Tibial nerve (tissue), 4 donors: ENCODE results near the gene C4orf36. TPM values are rescaled to one million over a fixed set of nuclear protein-coding genes. Genes with fewer than 3 reads are reported as not detected.

ENCODE experiments used
- DNase-seq, 2 donors: peaks; one replicate each; pipeline ENCODE4 v3.0.0-alpha.2; 2019; ENCODE audit warnings: low spot score in 2 of 2
- H3K27ac ChIP-seq, 4 donors: fragments of 200-600 bp; sonication (generic) in 3 of 4; one replicate each; pipeline ENCODE4 v1.5.1; 2017 to 2019; ENCODE audit warnings: mild to moderate bottlenecking in 1 of 4
- H3K27me3 ChIP-seq, 2 donors: fragments of 200-600 bp; sonication (generic) in 1 of 2; one replicate each; pipeline versions ENCODE4 v1.5.1 to v1.6.0; 2017 to 2019
- H3K36me3 ChIP-seq, 3 donors: fragments of 200-600 bp; sonication (generic); one replicate each; pipeline ENCODE4 v1.5.1; 2018 to 2019
- H3K4me1 ChIP-seq, 4 donors: fragments of 200-600 bp; sonication (generic) in 3 of 4; one replicate each; pipeline ENCODE4 v1.5.1; 2017 to 2019
- H3K4me3 ChIP-seq, 4 donors: fragments of 200-600 bp; sonication (generic) in 3 of 4; one replicate each; pipeline ENCODE4 v1.5.1; 2017 to 2019; ENCODE audit warnings: mild to moderate bottlenecking in 1 of 4, moderate library complexity in 1 of 4
- H3K9me3 ChIP-seq, 4 donors: fragments of 200-600 bp; sonication (generic) in 3 of 4; one replicate each; pipeline ENCODE4 v1.5.1; 2017 to 2019
- CTCF ChIP-seq, 5 experiments: fragments of 200-600 bp in 3 of 5; fragments of 450-650 bp in 2 of 5; sonication (generic) in 3 of 5; IDR thresholded peaks; one replicate each; pipeline ENCODE4 v1.5.1; 2016 to 2019; ENCODE audit warnings: antibody characterized with exemption in 5 of 5, mild to moderate bottlenecking in 3 of 5, moderate library complexity in 2 of 5
- EP300 ChIP-seq, 2 donors: sonication (generic); formaldehyde crosslinking; IDR thresholded peaks; one replicate each; pipeline ENCODE4 v1.6.1; 2017; ENCODE audit warnings: antibody characterized with exemption in 2 of 2, mild to moderate bottlenecking in 1 of 2
- POLR2A ChIP-seq, 2 donors: fragments of 450-650 bp; IDR thresholded peaks; one replicate each; pipeline ENCODE4 v1.6.1; 2017; ENCODE audit warnings: antibody characterized with exemption in 2 of 2, mild to moderate bottlenecking in 2 of 2, moderate library complexity in 2 of 2
- WGBS, 2 donors: methylation state at CpG; one replicate each; pipeline ENCODE4 v1.1.5; 2018; 5-methylcytosine and 5-hydroxymethylcytosine counted together
- total RNA-seq, 4 donors: library from RNA; depleted of rRNA; stranded (reverse); fragments of >200 nt; gene quantifications; one replicate each; pipeline ENCODE4 v1.1.0, GENCODE V29; 2016

Gene C4orf36
- total RNA-seq, 4 donors from 2014 or later = 0.66 to 5.3 (median 3.4) TPM

DNA sequence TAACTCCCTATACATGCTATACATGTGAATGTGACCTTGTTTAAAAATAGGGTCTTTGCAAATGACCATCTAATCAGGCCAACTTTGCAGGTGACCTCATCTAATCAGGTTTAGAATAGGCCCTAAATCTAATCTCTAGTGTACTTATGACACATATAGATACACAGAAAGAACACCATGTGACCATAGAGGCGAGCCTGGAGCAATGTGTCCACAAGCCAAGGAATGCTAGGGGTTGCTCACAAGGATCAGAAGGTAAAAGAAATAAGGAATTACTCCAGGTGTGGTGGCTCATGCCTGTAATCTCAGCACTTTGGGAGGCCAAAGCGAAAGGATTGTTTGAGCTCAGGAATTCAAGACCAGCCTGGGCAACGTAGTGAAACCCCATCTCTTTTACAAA is 9.6 kb upstream of the C4orf36 start:
- WGBS, 2 donors = 94 to 97% methylated on average over 3 of the region's 3 CpGs
- Histone ChIP-seq H3K27me3 (no peaks in the 10 kb centered on the region), H3K9me3 (no peaks in the 10 kb centered on the region), H3K4me3 (no peak overlapping the region), H3K27ac (no peak overlapping the region), H3K4me1 (peaks cover 0 to 5% (median 0%) of the 10 kb centered on the region in 4 donors), H3K36me3 (no peaks in the 10 kb centered on the region)
- TF ChIP-seq EP300 (IDR thresholded peaks at IDR 0.05) = no peak
- no peak for TF ChIP-seq POLR2A (IDR thresholded peaks at IDR 0.05)
- no peak for TF ChIP-seq CTCF (IDR thresholded peaks at IDR 0.05)
- no peak for DNase-seq

DNA sequence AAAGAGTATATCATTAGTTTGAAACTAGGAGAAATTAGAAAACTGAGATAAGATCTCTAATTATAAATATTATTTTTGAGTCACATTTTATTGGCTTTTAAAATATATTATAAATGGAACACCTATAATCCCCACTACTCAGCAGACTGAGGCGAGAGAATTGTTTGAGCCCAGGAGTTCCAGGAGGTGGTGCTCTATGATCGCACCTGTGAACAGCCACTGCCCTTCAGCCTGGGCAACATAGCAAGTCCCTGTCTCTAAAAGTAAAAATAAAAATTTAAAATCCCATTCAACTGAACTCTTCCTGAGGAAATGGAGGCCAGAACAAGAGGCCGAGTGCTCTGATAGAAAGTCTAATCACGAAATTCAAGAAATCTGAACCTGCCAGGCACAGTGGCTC is 6.3 kb upstream of the C4orf36 start:
- Histone ChIP-seq H3K36me3 (no peaks in the 10 kb centered on the region), H3K4me3 (no peak overlapping the region), H3K27ac (no peak overlapping the region), H3K9me3 (no peaks in the 10 kb centered on the region), H3K27me3 (no peaks in the 10 kb centered on the region), H3K4me1 (no peaks in the 10 kb centered on the region)
- DNase-seq = no peak
- WGBS, 2 donors = 91 to 96% methylated on average over 4 of the region's 4 CpGs
- no peak for TF ChIP-seq CTCF (IDR thresholded peaks at IDR 0.05)
- TF ChIP-seq EP300 (IDR thresholded peaks at IDR 0.05) = no peak
- TF ChIP-seq POLR2A (IDR thresholded peaks at IDR 0.05) = no peak

GRCh38 chr4:86896596-86896995 is 4.4 kb upstream of the C4orf36 start:
- no peak for DNase-seq
- TF ChIP-seq EP300 (IDR thresholded peaks at IDR 0.05) (no peak), POLR2A (IDR thresholded peaks at IDR 0.05) (no peak), CTCF (IDR thresholded peaks at IDR 0.05) (no peak)
- Histone ChIP-seq H3K27me3 (no peaks in the 10 kb centered on the region), H3K36me3 (no peaks in the 10 kb centered on the region), H3K27ac (no peak overlapping the region), H3K9me3 (no peaks in the 10 kb centered on the region), H3K4me1 (peaks cover 0 to 9% (median 4%) of the 10 kb centered on the region in 4 donors), H3K4me3 (no peak overlapping the region)
- WGBS, 2 donors = 61 to 70% methylated on average over 4 of the region's 4 CpGs

DNA sequence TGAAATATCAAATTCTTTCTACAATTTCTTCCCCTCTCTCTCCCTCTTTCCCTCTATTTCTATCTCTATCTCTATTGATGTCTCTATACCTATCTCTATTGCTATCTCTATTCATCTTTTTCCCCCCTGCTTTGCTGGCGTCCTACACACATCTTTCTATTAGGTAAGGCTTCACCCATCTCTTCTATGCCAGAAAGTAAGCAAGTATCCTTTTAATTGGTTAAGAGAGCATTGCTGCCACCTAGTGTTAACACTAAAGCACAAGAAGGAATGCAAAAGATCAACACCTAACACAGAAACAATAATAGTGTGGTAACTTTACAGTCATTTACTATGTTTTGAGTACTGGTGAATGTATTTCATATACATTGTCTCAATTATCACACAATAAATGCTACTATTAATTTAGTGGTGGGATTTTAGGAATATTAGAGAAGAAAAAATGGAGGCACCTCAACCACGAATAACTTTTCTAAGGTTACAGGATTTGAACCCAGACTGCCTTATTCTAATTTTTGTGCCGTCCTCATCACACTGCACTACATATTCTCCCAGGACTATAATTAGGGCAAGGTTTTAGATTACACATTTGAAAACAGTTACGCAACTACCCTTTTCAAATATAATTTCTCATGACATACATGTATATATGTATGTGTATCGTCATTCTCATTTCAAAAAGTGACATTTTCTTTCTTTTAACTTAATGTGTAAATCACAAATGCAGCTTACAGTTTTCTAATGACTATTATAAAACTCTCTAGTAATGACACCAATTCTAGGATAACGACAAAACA is 3.7 kb upstream of the C4orf36 start:
- Histone ChIP-seq H3K27ac (no peak overlapping the region), H3K27me3 (no peaks in the 10 kb centered on the region), H3K4me3 (no peak overlapping the region), H3K36me3 (no peaks in the 10 kb centered on the region), H3K4me1 (peaks cover 0 to 16% (median 4%) of the 10 kb centered on the region in 4 donors), H3K9me3 (no peaks in the 10 kb centered on the region)
- 73 to 76% methylated on average over 6 of the region's 6 CpGs for WGBS, 2 donors
- no peak for TF ChIP-seq EP300 (IDR thresholded peaks at IDR 0.05)
- TF ChIP-seq POLR2A (IDR thresholded peaks at IDR 0.05) = no peak
- peak; percentile 52 to 86 (median 73) for TF ChIP-seq CTCF (IDR thresholded peaks at IDR 0.05)
- DNase-seq = peak in 1 of 2 donors; percentile 74

- H3K4me3 ChIP-seq = no peak overlapping the region
- no peaks in the 10 kb centered on the region for H3K36me3 ChIP-seq
- peaks cover 0 to 20% (median 4%) of the 10 kb centered on the region in 4 donors for H3K4me1 ChIP-seq
- no peaks in the 10 kb centered on the region for H3K9me3 ChIP-seq
- no peak overlapping the region for H3K27ac ChIP-seq
- TF ChIP-seq POLR2A (IDR thresholded peaks at IDR 0.05) (no peak), CTCF (IDR thresholded peaks at IDR 0.05) (no peak), EP300 (IDR thresholded peaks at IDR 0.05) (no peak)
- no peaks in the 10 kb centered on the region for H3K27me3 ChIP-seq
- no peak for DNase-seq
Observed at GRCh38 chr4:86894455-86894854, 2.2 kb upstream of the C4orf36 start.
